ENCODE data around the gene QPCTL.
"Not testable (repeated sequence)": the region's sequence is repeated elsewhere in the genome, so short reads cannot be mapped to it uniquely, and the experiment has no call there.

The QPCTL gene

DNA sequence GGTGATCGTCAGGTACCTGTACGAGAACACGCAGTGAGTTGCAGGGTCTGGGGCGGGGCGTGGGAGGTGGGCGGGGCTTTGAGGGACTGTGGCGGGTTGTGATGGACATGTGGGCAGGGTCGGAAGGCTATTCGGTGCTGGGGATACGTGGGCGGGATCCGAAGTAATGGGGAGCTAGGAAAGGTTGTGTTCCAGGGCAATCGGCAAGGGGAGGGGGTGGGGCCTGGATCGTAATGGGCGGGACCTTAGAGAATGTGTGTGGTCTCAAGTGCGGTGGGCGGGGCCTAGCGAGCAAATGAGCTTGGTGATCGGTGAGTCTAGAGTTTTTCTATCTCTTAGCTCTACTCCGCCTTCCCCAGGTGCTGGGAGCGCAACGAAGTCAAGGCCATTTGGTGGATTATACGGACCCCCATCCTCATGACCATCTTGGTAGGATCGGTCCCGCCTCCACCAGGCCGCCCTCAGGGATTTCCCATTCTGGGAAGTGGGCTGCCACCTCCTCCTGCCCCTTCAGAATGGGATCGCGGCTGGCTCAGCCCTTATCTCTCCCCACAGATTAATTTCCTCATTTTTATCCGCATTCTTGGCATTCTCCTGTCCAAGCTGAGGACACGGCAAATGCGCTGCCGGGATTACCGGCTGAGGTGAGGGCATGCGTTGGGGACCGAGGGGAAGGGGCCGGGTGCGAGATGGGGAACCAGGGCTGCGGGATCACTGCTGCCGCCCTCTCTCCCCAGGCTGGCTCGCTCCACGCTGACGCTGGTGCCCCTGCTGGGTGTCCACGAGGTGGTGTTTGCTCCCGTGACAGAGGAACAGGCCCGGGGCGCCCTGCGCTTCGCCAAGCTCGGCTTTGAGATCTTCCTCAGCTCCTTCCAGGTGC lies 14.9 kb upstream of the QPCTL start:
- DNase-seq = peak; percentile 81

DNA sequence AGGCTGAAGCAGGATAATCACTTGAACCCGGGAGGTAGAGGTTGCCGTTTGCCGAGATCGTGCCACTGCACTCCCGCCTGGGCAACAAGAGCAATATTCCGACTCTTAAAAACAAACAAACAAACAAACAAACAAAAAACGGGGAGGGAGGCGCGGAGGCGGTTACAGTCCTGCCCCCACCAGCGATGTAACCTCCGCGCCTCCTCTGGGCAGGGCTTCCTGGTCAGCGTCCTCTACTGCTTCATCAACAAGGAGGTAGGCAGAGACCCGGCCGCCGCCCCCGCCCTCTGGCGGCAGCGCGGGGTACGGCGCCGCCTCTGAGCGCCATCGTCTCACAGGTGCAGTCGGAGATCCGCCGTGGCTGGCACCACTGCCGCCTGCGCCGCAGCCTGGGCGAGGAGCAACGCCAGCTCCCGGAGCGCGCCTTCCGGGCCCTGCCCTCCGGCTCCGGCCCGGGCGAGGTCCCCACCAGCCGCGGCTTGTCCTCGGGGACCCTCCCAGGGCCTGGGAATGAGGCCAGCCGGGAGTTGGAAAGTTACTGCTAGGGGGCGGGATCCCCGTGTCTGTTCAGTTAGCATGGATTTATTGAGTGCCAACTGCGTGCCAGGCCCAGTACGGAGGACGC lies 11.0 kb upstream of the QPCTL start:
- DNase-seq = peak; percentile 93

DNA sequence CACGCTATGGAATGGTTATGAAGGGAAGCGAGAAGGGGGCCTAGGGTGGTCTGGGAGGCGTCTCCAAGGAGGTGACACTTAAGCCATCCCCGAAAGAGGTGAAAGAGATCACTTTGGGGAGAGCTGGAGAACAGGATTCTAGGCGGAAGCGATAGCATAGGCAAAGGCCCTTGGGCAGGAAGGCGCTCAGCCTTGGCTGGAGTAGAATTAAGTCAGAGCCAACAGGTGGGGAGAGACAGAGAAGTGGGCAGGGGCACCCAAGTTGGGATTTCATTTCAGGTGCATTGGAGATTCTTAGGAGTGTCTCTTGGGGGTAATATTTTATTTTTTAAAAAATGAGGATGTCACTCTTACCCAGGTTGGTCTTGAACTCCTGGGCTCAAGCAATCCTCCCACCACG lies 10.3 kb upstream of the QPCTL start:
- DNase-seq = no peak

DNA sequence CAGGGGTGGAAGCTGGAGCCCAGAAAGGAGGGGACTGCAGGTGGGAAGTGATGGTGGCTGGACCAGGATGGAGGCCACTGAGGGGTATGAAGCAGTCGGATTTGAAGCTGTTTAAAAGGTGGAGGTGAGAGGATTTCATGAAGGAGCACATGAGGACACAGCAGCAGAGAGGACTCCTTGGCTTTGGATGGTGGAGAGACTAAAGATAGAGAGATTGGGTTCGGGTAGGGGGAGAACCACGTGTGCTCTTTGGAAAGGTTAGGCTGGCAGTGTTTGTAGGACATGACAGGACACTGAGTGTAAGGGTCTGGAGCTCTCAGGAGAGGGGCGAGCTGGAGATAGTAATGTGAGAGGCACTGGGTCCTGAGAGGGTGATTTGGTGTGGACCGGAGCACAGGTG lies 9.6 kb upstream of the QPCTL start:
- DNase-seq = no peak

DNA sequence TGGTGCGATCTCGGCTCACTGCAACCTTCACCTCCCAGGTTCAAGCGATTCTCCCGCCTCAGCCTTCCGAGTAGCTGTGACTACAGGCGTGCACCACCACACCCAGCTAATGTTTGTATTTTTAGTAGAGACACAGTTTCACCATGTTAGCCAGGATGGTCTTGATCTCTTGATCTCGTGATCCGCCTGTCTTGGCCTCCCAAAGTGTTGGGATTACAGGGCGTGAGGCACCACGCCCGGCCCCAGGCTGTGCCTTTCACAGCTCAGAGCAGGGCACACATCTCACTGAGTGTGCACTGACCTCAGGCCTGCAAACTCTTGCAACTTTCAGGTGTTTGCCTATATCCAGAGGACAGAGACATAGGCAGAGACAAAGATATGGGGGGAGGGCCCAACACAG lies 7.4 kb upstream of the QPCTL start:
- not testable (repeated sequence) for DNase-seq

DNA sequence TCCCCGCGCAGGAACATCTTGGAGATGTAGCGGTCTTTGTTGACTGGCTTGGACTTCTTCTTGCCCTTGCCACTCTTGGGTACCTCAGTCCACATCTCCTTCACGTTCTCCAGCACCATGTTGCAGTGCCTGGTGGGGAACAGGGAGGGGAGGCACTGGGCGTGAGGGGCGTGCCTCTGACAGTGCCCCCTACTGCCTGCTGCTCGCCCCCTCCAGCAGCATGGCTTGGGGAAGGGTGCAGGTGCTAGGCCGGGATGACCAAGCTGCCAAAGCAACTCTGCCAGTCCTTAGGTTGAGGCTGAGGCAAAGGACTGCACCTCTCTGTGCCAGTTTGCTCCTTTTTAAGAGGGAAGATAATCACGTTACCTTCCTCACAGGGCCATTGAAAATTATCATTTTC lies 4.9 kb upstream of the QPCTL start:
- no peak for DNase-seq

GRCh38 chr19:45691516-45692186 lies 815 bp upstream of the QPCTL start, which contains the start of gene SNRPD2:
TSS of gene SNRPD2 (minus strand) at chr19:45691953. CDS start at chr19:45691888, 65 bp downstream.
- DNase-seq = peak; percentile 96

- DNase-seq = peak; percentile 80
These were observed 781 bp downstream of the QPCTL start for GRCh38 chr19:45693106-45693788.

- no peak for DNase-seq
These were observed 9.2 kb downstream of the QPCTL start for GRCh38 chr19:45701676-45702075.

GRCh38 chr19:45705115-45705514 lies 12.6 kb downstream of the QPCTL start:
- DNase-seq = no peak

DNA sequence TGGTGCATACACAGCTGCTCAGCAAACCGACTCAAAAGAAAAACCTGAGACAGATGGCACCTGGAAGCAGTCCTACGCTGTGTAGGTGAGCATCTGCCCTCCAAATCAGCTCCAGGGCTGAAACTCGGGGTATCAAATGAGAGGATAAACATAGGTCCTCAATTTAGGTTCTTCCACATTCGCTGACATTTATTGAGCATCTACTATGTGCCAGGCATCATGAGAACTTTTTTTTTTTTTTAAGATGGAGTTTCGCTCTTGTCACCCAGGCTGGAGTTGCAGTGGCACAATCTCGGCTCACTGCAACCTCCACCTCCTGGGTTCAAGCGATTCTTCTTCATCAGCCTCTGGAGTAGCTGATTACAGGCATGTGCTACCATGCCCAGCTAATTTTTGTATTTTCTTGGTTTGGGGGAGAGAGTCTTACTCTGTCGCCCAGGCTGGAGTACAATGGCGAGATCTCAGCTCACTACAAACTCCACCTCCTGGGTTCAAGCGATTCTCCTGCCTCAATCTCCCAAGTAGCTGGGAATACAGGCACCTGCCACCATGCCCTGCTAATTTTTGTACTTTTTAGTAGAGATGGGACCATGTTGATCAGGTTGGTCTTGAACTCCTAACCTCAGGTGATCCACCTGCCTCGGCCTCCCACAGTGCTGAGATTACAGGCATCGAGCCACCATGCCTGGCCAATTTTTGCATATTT lies 13.4 kb downstream of the QPCTL start:
- DNase-seq = no peak

DNA sequence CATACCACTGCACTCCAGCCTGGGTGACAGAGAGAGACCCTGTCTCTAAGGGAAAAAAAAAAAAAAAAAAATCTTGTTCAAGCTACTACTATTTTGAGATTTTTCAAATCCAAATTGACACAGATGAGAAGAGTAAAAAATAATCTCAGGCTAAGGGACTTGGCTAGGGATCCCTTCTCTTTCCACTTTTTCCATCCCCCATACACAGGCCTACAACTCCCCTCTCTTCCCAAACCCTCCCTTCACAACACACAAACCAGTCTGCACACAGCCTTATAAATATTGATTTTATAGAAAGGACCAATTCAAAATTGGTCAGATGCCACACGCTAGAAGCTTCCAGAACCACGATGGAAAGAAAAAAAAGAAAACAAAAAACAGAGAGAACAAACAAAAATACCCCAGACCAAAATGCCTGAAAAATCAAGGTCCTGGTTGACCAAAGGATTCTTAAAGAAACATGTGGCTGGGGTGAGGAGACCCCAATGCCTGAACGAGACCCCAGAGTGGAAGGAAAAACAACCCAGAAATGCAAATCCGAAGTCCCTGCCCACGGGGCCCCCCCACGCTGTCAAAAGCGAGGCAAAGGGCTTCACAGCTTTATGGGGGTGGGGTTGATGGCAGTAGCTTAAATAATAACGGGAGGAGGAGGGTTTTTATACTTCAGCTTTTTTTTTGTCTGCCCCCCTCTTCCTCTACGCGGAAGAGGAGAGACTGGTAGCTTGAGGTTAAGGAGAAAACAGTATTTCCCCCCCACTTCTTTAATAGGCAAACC lies 18.1 kb downstream of the QPCTL start:
- no peak for DNase-seq

DNA sequence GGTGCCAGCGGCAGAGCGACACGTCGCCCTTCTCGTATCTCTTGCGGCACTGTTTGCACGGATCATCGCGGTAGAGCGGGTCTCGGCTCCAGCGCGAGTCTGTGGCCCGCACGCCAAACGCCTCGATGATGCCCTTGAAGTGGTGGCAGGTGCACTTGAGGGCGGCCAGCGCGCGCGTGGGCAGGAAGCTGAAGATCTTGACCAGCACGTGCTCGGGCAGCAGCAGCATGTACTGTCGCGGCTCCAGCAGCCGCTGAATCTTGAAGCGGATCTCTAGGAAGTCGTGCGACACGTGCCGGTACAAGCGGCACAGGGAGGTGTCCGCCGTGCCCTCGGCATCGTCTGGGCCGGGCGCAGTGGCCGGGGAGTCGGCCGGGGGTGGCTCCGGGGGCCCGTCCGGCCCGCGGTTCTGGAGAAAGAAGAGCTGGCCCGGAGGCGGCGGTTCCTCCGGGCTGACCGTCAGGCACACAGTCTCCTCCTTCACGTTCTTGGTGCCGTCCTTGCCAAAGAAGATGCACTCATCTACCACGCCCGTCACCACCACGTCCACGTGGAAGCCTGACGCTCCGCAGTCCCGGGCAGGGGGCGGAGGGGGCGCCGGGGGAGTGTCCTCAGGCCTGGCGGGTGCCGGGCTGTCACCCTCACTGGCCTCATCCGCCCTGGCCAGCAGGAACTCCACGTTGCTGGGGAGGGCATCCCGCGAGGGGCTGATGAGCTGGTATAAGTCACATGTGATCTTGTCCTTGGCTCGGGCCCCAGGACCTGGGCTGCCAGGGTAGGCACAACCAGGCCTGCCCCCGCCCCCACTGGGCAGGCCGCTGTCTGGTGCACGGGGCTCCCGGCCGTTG lies 19.6 kb downstream of the QPCTL start:
- DNase-seq = no peak

GRCh38 chr19:45712699-45713067 lies 20.2 kb downstream of the QPCTL start:
- no peak for DNase-seq

GRCh38 chr19:45713141-45713540 lies 20.7 kb downstream of the QPCTL start:
- DNase-seq = no peak

GRCh38 chr19:45715139-45715538 lies 22.7 kb downstream of the QPCTL start:
- no peak for DNase-seq

DNA sequence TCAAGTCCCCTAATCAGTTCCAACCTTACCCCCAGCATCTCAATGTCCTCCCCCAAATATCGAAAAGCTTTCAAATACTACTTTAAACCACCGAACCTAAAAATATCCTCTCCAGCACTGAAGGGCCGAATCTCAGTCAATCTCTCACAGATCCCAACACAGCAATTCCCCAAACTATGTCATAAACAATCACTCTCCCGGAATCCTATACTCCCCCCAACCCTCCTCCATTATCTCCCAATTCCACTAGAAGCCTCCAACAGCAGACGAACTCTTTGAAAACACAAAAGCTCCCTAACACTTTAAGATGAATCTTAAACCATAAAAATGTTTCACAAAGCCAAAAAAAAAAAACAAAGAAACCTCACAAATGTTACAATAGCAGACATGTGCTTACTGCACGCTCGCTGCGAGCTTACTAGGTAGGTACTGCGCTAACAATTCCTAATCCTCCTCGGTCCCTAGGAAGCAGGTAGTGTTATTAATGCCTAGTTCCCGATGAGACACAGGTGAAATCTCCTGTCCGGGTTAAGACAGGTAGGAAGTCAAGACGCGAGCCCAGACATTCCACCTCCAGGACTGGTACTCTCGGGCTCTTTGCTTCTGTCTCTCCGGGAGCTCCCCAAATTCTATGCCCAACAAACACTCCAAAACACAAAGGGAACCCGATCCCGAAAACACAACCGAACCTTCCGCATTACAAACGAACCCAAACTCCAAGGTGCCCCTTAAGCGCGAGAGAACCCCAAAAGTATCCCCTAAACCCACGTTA lies 24.1 kb downstream of the QPCTL start:
- DNase-seq = no peak

DNA sequence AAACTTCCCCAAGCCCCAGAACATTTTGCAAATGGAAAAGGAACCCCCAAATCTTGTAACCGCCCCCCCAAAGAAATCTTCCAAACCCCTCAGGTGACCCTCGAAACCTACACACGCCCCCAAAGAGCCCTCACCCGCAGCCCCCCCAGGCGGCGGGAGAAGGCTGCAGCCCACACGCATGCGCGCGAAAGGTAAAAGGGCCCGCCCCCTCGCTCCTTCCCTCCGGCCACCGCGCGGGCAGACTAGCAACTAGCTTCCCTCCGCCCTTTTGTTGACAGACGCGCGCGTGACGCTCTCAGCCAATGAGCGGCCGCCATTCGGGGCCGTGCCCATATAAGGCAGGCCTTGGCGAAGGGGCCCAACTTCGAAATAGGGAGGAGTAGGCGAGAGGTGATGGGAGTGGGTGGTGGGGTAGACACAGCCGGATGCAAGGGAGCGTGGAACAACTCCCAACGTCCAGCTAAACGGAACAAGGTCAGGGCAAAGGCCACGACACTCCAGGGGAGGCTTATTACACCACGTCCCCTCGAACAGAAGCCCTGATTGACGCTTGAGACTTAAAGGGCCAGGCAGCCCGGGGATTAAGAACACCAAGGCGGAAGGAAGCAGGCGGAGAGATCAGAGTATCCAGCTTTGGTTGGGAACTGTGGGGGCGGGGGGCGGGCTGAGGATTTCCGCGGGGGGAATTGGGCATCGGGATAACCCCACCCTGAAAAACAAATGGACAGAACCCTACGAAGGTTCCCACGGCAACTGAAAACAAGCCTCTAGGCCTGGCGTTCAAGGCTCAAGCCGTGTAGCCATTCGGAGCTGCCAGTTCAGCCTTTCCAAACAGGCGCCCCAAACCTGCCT lies 24.9 kb downstream of the QPCTL start:
- DNase-seq = peak; percentile 99

Data from activated CD4-positive, alpha-beta T cell treated with anti-CD3 and anti-CD28 coated beads, Interleukin-2, amount 50 U/mL, for 16 hours (primary cell).